ENCODE measurements around the gene ZW10. TPM values are rescaled to one million over a fixed set of nuclear protein-coding genes. Genes with fewer than 3 reads are reported as not detected.

Gene ZW10
- total and polyA plus RNA-seq, 10 of the 15 experiments (the other 5 are each of a cell fraction or from before 2014, with no cell fraction given), result 5.4 to 32.0 (median 17.3) TPM

- TF ChIP-seq ESRRA (IDR thresholded peaks at IDR 0.05; ENCODE audit: low read length), result no peak
- TF ChIP-seq, protein P1, sequence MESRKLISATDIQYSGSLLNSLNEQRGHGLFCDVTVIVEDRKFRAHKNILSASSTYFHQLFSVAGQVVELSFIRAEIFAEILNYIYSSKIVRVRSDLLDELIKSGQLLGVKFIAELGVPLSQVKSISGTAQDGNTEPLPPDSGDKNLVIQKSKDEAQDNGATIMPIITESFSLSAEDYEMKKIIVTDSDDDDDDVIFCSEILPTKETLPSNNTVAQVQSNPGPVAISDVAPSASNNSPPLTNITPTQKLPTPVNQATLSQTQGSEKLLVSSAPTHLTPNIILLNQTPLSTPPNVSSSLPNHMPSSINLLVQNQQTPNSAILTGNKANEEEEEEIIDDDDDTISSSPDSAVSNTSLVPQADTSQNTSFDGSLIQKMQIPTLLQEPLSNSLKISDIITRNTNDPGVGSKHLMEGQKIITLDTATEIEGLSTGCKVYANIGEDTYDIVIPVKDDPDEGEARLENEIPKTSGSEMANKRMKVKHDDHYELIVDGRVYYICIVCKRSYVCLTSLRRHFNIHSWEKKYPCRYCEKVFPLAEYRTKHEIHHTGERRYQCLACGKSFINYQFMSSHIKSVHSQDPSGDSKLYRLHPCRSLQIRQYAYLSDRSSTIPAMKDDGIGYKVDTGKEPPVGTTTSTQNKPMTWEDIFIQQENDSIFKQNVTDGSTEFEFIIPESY (IDR thresholded peaks at IDR 0.05), result no peak
Measured at GRCh38 chr11:113715273-113715672, 58.2 kb downstream of the ZW10 start (continued).

DNA sequence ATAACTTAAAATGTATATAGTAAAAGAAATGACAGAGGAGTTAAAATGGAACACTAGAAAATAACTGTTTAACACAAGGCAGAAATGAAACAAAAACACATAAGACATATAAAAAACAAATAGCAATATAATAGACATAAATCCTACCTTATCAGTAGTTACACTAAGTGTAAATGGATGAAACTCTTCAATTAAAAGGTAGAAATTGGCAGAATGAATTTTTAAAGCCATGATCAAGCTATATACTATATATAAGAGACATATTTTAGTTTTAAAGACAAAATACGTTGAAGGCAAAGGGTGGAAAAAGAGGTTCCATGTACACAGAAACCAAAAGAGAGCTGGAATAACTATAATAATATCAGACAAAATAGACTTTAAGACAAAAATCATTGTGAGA lies 62.5 kb downstream of the ZW10 start:
- SMC1A ChIA-PET (ENCODE audit: uncharacterized antibody, unreplicated experiment), result no interaction called here
- H4K20me1 ChIP-seq (ENCODE audit: control insufficient read depth, insufficient read depth), result no peaks in the 10 kb centered on the region
- H3K9ac ChIP-seq (ENCODE audit: control insufficient read depth, insufficient read depth, low read length), result no peak overlapping the region
- H3K9me3 ChIP-seq (replicated peaks; ENCODE audit: control insufficient read depth, insufficient read depth, low read length), result no peaks in the 10 kb centered on the region; the same call in 2 of the 3 replicates
- CTCF ChIA-PET, result no interaction called here
- no peaks in the 10 kb centered on the region for H3K4me1 ChIP-seq (ENCODE audit: control insufficient read depth, insufficient read depth, low read length)
- TF ChIP-seq BCLAF1 (IDR thresholded peaks at IDR 0.05) (no peak), ATF7 (IDR thresholded peaks at IDR 0.05; ENCODE audit: low read depth) (no peak), SRF (IDR thresholded peaks at IDR 0.05; ENCODE audit: low read depth in 2 of 2, low read length in 2 of 2) (no peak)
- POLR2A ChIA-PET, result no interaction called here
- H3K36me3 ChIP-seq (ENCODE audit: control insufficient read depth in 2 of 2, insufficient read depth in 2 of 2, low read length in 1 of 2), result no peaks in the 10 kb centered on the region
- intact Hi-C loops (cut with micrococcal nuclease; ENCODE audit: unreplicated experiment) (no loop called here), in situ Hi-C loops (cut with MboI) (no loop called here)
- no peak for ATAC-seq
- 52% methylated on average over 1 of the region's 1 CpG for WGBS (ENCODE audit: insufficient coverage, insufficient replicate concordance, low lambda C conversion rate, missing lambda C conversion rate)
- H3K27ac ChIP-seq (ENCODE audit: control insufficient read depth, insufficient read depth), result no peak overlapping the region
- H3K27me3 ChIP-seq (replicated peaks in 1 of 2; ENCODE audit: control insufficient read depth in 2 of 2, insufficient read depth in 2 of 2, low read length in 1 of 2), result no peaks in the 10 kb centered on the region
- H3K4me2 ChIP-seq (ENCODE audit: control insufficient read depth, insufficient read depth), result no peak overlapping the region
- H3K79me2 ChIP-seq (ENCODE audit: control insufficient read depth, insufficient read depth, low read length), result no peaks in the 10 kb centered on the region
- H2AFZ ChIP-seq (ENCODE audit: control insufficient read depth, low read depth, low read length), result no peak overlapping the region
- BruUV-seq (replicated peaks), result no TSS peak
- no peak overlapping the region for H3K4me3 ChIP-seq
- DNase-seq (ENCODE audit: low read depth, low spot score), result no peak
- RAD21 ChIA-PET (ENCODE audit: unreplicated experiment), result no interaction called here
- FAIRE-seq, result no peak

Data from GM12878 (cell line).